Chondrocyte (in vitro differentiated cells): Measurements from ENCODE around the gene TMEM135. TPM values are rescaled to one million over a fixed set of nuclear protein-coding genes. Genes with fewer than 3 reads are reported as not detected.
A peak's percentile ranks its signal among the peaks of the same experiment; 100 is the strongest.

Experiments
- DNase-seq: peaks from one replicate; pipeline ENCODE4 v3.0.0; 2021; ENCODE audit warnings: mixed read lengths, low spot score
- H3K27ac Mint-ChIP-seq: one replicate; pipeline ENCODE4 v1.8.0; 2021; ENCODE audit warnings: mild to moderate bottlenecking, moderate library complexity, mixed read lengths; ENCODE audit not compliant: unreplicated experiment
- H3K27me3 Mint-ChIP-seq: 2 replicates; pipeline ENCODE4 v1.8.0; 2021; ENCODE audit warnings: low read depth, mixed read lengths
- H3K36me3 Mint-ChIP-seq: 2 replicates; pipeline ENCODE4 v1.8.0; 2021; ENCODE audit warnings: low read depth, mixed read lengths
- H3K4me1 Mint-ChIP-seq: 2 replicates; pipeline ENCODE4 v1.8.0; 2021; ENCODE audit warnings: low read depth, mild to moderate bottlenecking, mixed read lengths
- H3K4me3 Mint-ChIP-seq: one replicate; pipeline ENCODE4 v1.8.0; 2021; ENCODE audit warnings: mild to moderate bottlenecking, moderate library complexity, mixed read lengths; ENCODE audit not compliant: unreplicated experiment
- H3K9me3 Mint-ChIP-seq: 2 replicates; pipeline ENCODE4 v1.8.0; 2021; ENCODE audit warnings: low read depth, mixed read lengths
- CTCF ChIP-seq: fragments of 200-600 bp; sonication (generic); IDR thresholded peaks from 2 replicates; pipeline ENCODE4 v1.5.0; 2021; ENCODE audit warnings: antibody characterized with exemption, mild to moderate bottlenecking, moderate library complexity
- total RNA-seq: library from RNA; stranded (reverse); gene quantifications from 3 replicates; pipeline ENCODE4 v1.2.1, GENCODE V29; 2021

TMEM135 gene
- total RNA-seq, 1 donor from 2014 or later = 13.3 TPM

GRCh38 chr11:87290304-87290922, 252.7 kb downstream of the TMEM135 start:
- no peaks in the 10 kb centered on the region for H3K36me3 Mint-ChIP-seq
- peak; percentile 96 for TF ChIP-seq CTCF
- H3K4me3 Mint-ChIP-seq = no peak overlapping the region

GRCh38 chr11:87292598-87292997, 254.9 kb downstream of the TMEM135 start:
- H3K9me3 Mint-ChIP-seq = no peaks in the 10 kb centered on the region
- H3K4me3 Mint-ChIP-seq = no peak overlapping the region
- no peak for DNase-seq
- H3K36me3 Mint-ChIP-seq = no peaks in the 10 kb centered on the region
- no peaks in the 10 kb centered on the region for H3K4me1 Mint-ChIP-seq
- H3K27me3 Mint-ChIP-seq = no peaks in the 10 kb centered on the region
- H3K27ac Mint-ChIP-seq = no peak overlapping the region
- no peak for TF ChIP-seq CTCF

More at GRCh38 chr11:87290304-87290922, 252.7 kb downstream of the TMEM135 start:
- Mint-ChIP-seq H3K4me1 (no peaks in the 10 kb centered on the region), H3K27ac (no peak overlapping the region), H3K9me3 (no peaks in the 10 kb centered on the region), H3K27me3 (no peaks in the 10 kb centered on the region)
- no peak for DNase-seq

- no peak for TF ChIP-seq CTCF
- H3K4me3 Mint-ChIP-seq = no peak overlapping the region
- H3K36me3 Mint-ChIP-seq = no peaks in the 10 kb centered on the region
- DNase-seq = no peak
- H3K4me1 Mint-ChIP-seq = no peaks in the 10 kb centered on the region
- no peaks in the 10 kb centered on the region for H3K9me3 Mint-ChIP-seq
- H3K27ac Mint-ChIP-seq = no peak overlapping the region
- no peaks in the 10 kb centered on the region for H3K27me3 Mint-ChIP-seq
Observed at GRCh38 chr11:87295237-87295636, 257.5 kb downstream of the TMEM135 start.

- Mint-ChIP-seq H3K4me3 (no peak overlapping the region), H3K9me3 (no peaks in the 10 kb centered on the region), H3K27ac (no peak overlapping the region), H3K36me3 (no peaks in the 10 kb centered on the region), H3K4me1 (no peaks in the 10 kb centered on the region), H3K27me3 (no peaks in the 10 kb centered on the region)
- no peak for TF ChIP-seq CTCF
- DNase-seq = no peak
Observed at GRCh38 chr11:87296627-87297026, 258.9 kb downstream of the TMEM135 start.

- H3K27ac Mint-ChIP-seq = no peak overlapping the region
- no peaks in the 10 kb centered on the region for H3K9me3 Mint-ChIP-seq
- TF ChIP-seq CTCF = no peak
- no peak for DNase-seq
- no peaks in the 10 kb centered on the region for H3K27me3 Mint-ChIP-seq
- H3K4me3 Mint-ChIP-seq = no peak overlapping the region
- H3K4me1 Mint-ChIP-seq = no peaks in the 10 kb centered on the region
- no peaks in the 10 kb centered on the region for H3K36me3 Mint-ChIP-seq
Observed at GRCh38 chr11:87298155-87298554, 260.4 kb downstream of the TMEM135 start.
